Measurements from ENCODE around the gene CIITA.

DNA sequence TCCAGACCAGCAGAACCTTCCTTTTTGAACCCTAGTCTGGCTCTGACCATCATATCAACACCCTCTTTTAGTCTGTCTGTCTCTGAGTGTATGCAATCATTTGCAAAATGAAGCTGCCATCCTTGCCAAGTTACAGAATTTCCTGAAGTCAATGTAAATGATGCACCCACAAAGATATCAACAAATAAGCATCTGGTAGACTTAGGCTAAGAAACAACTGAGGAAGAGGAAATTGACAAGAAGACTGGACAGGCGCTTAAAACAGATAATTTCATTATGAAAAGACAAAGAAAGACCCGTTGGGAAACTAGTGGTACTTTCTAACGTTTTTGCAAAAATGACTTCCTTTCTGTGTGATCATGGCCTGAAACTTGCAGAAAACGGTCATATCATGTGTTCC lies 24.7 kb upstream of the CIITA start:
- no peak for TF ChIP-seq NFYA (IDR thresholded peaks at IDR 0.05; ENCODE audit: borderline replicate concordance, low read depth, low read length)
- TF ChIP-seq EZH2 (IDR thresholded peaks at IDR 0.05; ENCODE audit: borderline replicate concordance, control insufficient read depth, low read depth, low read length) = no peak
